Esophagus muscularis mucosa (tissue), 4 donors: ENCODE data around the gene ATRNL1. TPM values are rescaled to one million over a fixed set of nuclear protein-coding genes. Genes with fewer than 3 reads are reported as not detected.

ENCODE experiments used
- DNase-seq: peaks from one replicate; pipeline ENCODE4 v3.0.0-alpha.2; 2017; ENCODE audit errors: extremely low spot score
- H3K27ac ChIP-seq, 4 donors: fragments of 200-600 bp; sonication (generic); replicated peaks in 1 of 4; 1 replicate in 3 of 4; 2 replicates in 1 of 4; pipeline ENCODE4 v1.5.1; 2016 to 2019; ENCODE audit warnings: mild to moderate bottlenecking in 1 of 4
- H3K27me3 ChIP-seq, 4 donors: fragments of 200-600 bp; sonication (generic); one replicate each; pipeline versions ENCODE4 v1.5.1 to v1.6.0; 2016 to 2019
- H3K36me3 ChIP-seq, 4 donors: fragments of 200-600 bp; sonication (generic); one replicate each; pipeline ENCODE4 v1.5.1; 2016 to 2019
- H3K4me1 ChIP-seq, 4 donors: fragments of 200-600 bp; sonication (generic); one replicate each; pipeline ENCODE4 v1.5.1; 2016 to 2019
- H3K4me3 ChIP-seq, 4 donors: fragments of 200-600 bp; sonication (generic); 1 replicate in 2 of 4; 2 replicates in 2 of 4; pipeline ENCODE4 v1.5.1; 2016 to 2019; ENCODE audit warnings: mild to moderate bottlenecking in 4 of 4, moderate library complexity in 1 of 4
- H3K9me3 ChIP-seq, 4 donors: fragments of 200-600 bp; sonication (generic); 1 replicate in 3 of 4; 2 replicates in 1 of 4; pipeline ENCODE4 v1.5.1; 2016 to 2019
- EP300 ChIP-seq: sonication (generic); formaldehyde crosslinking; IDR thresholded peaks from one replicate; pipeline ENCODE4 v1.6.1; 2017; ENCODE audit warnings: antibody characterized with exemption
- POLR2A ChIP-seq: fragments of 450-650 bp; IDR thresholded peaks from one replicate; pipeline ENCODE4 v1.6.1; 2017; ENCODE audit warnings: antibody characterized with exemption, moderate library complexity, mild to moderate bottlenecking, low read depth
- POLR2AphosphoS5 ChIP-seq, 2 donors: sonication (generic); formaldehyde crosslinking; IDR thresholded peaks; one replicate each; pipeline ENCODE4 v1.6.1; 2017; ENCODE audit warnings: antibody characterized with exemption in 2 of 2
- WGBS: methylation state at CpG from one replicate; pipeline ENCODE4 v1.1.5; 2018; 5-methylcytosine and 5-hydroxymethylcytosine counted together
- intact Hi-C: fragments of 100-400 bp; cut with DNase I; formaldehyde crosslinking; loops from one replicate; pipeline ENCODE4 v1.15.1; 2023
- total RNA-seq, 4 donors: library from RNA; depleted of rRNA; stranded (reverse); fragments of >200 nt; gene quantifications; one replicate each; pipeline versions ENCODE4 v1.1.0 to v1.2.1, GENCODE V29; 2016
- TF ChIP-seq, protein P1 (sequence below), 3 experiments: fragments of 200-600 bp in 2 of 3; fragments of 450-650 bp in 1 of 3; sonication (generic) in 2 of 3; IDR thresholded peaks; one replicate each; pipeline ENCODE4 v1.5.1; 2017 to 2019; ENCODE audit warnings: antibody characterized with exemption in 3 of 3, mild to moderate bottlenecking in 2 of 3, moderate library complexity in 1 of 3

ATRNL1 gene
- total RNA-seq, 4 donors from 2014 or later = 5.0 to 18.0 (median 11.3) TPM

DNA sequence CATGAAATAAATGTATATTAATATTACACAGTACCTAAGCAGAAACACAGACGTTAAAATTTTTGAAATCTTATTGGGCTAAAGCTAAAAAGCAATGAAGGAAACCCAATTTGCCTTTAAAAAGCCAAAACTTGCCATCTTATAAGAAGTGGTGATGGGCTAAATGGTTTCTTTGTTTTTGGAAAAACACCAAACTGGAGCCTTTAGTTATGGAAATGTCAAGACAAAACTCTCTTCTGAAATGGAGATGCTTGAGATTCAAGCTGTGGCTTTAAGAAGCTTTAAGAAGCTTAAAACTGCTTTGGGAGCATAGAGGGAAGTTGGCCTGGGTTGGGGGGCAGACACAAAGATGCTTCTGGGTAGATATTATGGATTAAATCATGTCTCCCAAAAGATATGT lies 902.9 kb downstream of the ATRNL1 start:
- 80% methylated on average over 1 of the region's 1 CpG for WGBS

DNA sequence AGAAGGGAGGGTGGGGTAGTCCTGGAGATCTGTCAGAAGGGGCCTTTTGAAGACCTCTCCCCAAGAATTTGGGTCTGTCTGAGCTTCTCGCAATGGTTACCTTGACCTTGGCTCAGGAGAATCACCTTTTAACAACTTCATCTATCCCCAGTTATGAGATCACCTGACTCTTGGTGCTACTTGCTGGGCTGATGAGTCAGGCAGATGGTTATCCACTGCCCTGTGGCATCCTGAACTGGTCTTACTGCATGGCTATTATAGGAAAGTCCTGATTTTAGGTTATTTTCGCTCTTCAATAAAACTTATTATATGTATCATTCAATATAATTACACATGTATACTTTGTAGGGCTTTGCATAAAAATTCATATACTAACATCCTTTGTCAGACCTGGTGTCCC lies 905.1 kb downstream of the ATRNL1 start:
- no peak for TF ChIP-seq POLR2AphosphoS5 (IDR thresholded peaks at IDR 0.05)
- TF ChIP-seq, protein P1, sequence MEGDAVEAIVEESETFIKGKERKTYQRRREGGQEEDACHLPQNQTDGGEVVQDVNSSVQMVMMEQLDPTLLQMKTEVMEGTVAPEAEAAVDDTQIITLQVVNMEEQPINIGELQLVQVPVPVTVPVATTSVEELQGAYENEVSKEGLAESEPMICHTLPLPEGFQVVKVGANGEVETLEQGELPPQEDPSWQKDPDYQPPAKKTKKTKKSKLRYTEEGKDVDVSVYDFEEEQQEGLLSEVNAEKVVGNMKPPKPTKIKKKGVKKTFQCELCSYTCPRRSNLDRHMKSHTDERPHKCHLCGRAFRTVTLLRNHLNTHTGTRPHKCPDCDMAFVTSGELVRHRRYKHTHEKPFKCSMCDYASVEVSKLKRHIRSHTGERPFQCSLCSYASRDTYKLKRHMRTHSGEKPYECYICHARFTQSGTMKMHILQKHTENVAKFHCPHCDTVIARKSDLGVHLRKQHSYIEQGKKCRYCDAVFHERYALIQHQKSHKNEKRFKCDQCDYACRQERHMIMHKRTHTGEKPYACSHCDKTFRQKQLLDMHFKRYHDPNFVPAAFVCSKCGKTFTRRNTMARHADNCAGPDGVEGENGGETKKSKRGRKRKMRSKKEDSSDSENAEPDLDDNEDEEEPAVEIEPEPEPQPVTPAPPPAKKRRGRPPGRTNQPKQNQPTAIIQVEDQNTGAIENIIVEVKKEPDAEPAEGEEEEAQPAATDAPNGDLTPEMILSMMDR (IDR thresholded peaks at IDR 0.05) = no peak
- TF ChIP-seq EP300 = no peak
- TF ChIP-seq POLR2A = no peak
- Histone ChIP-seq H3K9me3 (peaks cover 0 to 6% (median 0%) of the 10 kb centered on the region in 4 donors), H3K4me1 (peaks cover 0 to 18% (median 16%) of the 10 kb centered on the region in 4 donors), H3K36me3 (no peaks in the 10 kb centered on the region), H3K27me3 (no peaks in the 10 kb centered on the region), H3K4me3 (no peak overlapping the region), H3K27ac (no peak overlapping the region)
- WGBS = 92% methylated on average over 2 of the region's 2 CpGs
- DNase-seq = no peak
- intact Hi-C loops = no loop called here

More for the DNA sequence above, 902.9 kb downstream of the ATRNL1 start:
- intact Hi-C loops = no loop called here
- Histone ChIP-seq H3K36me3 (no peaks in the 10 kb centered on the region), H3K9me3 (peaks cover 0 to 9% (median 0%) of the 10 kb centered on the region in 4 donors), H3K4me1 (peaks cover 0 to 8% (median 7%) of the 10 kb centered on the region in 4 donors), H3K27me3 (no peaks in the 10 kb centered on the region), H3K27ac (no peak overlapping the region), H3K4me3 (no peak overlapping the region)
- TF ChIP-seq POLR2AphosphoS5 (IDR thresholded peaks at IDR 0.05) = no peak
- TF ChIP-seq, protein P1 (IDR thresholded peaks at IDR 0.05) = no peak
- no peak for DNase-seq

Other genes with a start within 250 kb of the ATRNL1 start
- 10 to 100 TPM in 2 of 4 donors, 1 to 10 TPM in 2; 8.6 to 11.6 (median 10.0) TPM for gene TRUB1, start 155.2 kb upstream of the ATRNL1 start, total RNA-seq